Sciatic nerve (tissue), 2 donors: ENCODE data around the gene ITPKC. TPM values are rescaled to one million over a fixed set of nuclear protein-coding genes. Genes with fewer than 3 reads are reported as not detected.
A peak's percentile ranks its signal among the peaks of the same experiment; 100 is the strongest.
"Not testable (repeated sequence)": the region's sequence is repeated elsewhere in the genome, so short reads cannot be mapped to it uniquely, and the experiment has no call there.

Source experiments
- ATAC-seq: fragments of 200-7000 bp; cut with Tn5 transposase; one replicate; pipeline ENCODE4 v1.9.1; 2020; ENCODE audit warnings: mild to moderate bottlenecking, moderate library complexity
- DNase-seq: peaks from one replicate; pipeline ENCODE4 v3.0.0-alpha.2; 2020; ENCODE audit warnings: low spot score
- intact Hi-C: fragments of 100-400 bp; cut with DNase I; formaldehyde crosslinking; loops from one replicate; pipeline ENCODE4 v1.14.2; 2022
- total RNA-seq: library from RNA; stranded (reverse); fragmentation: NEBNext Ultra II Directional; extraction: Animal tissue kit (Norgen Biotek cat#: 25700); gene quantifications from one replicate; pipeline ENCODE4 v1.2.1, GENCODE V29; 2021
- donor health status: DM: no; HTN: no; CAD: no.
- donor health status: DM: no; HTN: no; CAD: no.

ITPKC gene
- total RNA-seq, 1 donor from 2014 or later = 26.2 TPM

DNA sequence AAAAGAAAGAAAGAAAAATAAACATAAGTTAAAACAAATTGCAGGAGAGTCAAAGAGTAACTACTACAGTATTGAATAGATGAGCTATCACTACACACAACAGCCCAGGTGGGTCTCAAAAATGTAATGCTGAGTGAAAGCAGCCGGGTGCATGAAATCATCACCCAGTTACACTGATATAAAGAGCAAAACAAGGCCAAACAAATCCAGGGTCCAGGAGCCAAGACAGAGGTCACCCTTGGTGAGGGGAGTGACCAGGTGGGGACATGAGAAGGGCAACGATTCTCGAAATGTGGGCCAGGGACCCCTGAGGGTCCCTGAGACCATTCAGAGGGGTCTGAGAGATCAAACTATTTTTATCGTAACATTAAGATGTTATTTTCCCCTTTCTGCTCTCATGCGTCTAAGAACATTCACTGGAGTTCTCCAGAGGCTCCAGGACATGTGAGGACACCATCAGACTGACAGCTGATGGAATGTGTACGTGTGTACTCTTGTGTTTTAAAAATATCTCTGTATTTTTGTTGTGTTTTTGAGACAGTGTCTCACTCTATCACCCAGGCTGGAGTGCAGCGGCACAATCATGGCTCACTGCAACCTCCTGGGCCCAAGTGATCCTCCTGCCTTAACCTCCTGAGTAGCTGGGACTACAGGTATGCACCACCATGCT, 10.8 kb upstream of the ITPKC start:
- ATAC-seq = no peak

GRCh38 chr19:40707615-40708014, 9.3 kb upstream of the ITPKC start:
- ATAC-seq (no peak), DNase-seq (no peak)
- intact Hi-C loops = no loop called here

More for the DNA sequence above, 10.8 kb upstream of the ITPKC start:
- DNase-seq = no peak
- intact Hi-C loops = no loop called here

GRCh38 chr19:40709817-40710216, 7.1 kb upstream of the ITPKC start:
- intact Hi-C loops = no loop called here
- DNase-seq (no peak), ATAC-seq (no peak)

DNA sequence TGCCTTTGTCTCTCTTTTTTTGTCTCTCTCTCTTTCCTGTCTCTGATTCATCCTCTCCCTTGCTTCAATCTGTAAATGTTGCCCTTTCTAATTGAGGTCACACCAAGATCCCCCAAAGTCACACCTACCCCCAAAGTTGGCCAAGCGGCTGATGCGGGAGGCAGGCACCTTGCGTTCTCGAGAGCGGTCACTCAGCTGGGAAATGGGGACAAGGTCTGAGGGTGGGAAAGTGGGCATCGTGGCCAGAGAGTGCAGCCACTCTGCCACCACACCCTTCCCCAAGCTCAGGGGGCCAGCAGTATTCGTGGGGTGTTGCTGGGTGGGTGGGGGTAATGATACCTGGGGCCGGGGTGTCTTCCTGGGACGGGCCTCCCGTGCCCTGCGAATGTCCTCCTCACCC, 3.0 kb upstream of the ITPKC start:
- DNase-seq (no peak), ATAC-seq (no peak)
- intact Hi-C loops = loop anchor here (2.0 kb wide), 1 partner anchor 25 kb away; no protein-coding TSS in a partner anchor

- peak; percentile 96 for DNase-seq
- ATAC-seq = peak; percentile 84
- intact Hi-C loops = no loop called here
Observed at GRCh38 chr19:40714441-40715299, 2.2 kb upstream of the ITPKC start.

DNA sequence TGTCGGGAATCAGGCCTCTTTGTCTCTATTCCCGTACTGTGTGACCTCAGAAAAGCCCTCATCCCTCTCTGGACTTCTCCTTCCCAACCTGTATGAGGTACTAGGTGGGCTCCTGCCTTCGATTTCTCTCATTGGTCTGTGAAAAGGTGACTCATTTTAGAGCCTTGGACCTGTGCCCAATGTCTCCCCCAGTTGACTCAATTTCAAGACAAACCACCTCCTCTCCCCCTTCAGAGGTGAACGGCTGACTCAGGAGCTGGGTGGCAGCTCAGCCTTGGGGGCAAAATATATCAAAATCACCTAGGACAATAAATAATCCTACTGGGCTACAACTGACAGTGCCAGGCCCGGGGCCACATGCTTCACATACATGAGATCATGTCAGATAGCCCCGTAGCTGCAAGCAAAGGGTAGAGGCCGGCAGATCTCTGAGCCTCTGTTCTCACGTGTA, 856 bp upstream of the ITPKC start:
- no peak for DNase-seq
- ATAC-seq = no peak
- intact Hi-C loops = no loop called here

- ATAC-seq (no peak), DNase-seq (no peak)
- intact Hi-C loops = no loop called here
Observed at GRCh38 chr19:40717325-40717879, 490 bp downstream of the ITPKC start.

GRCh38 chr19:40717880-40718773, 1.2 kb downstream of the ITPKC start:
- no peak for ATAC-seq
- intact Hi-C loops = no loop called here
- DNase-seq = peak; percentile 73

DNA sequence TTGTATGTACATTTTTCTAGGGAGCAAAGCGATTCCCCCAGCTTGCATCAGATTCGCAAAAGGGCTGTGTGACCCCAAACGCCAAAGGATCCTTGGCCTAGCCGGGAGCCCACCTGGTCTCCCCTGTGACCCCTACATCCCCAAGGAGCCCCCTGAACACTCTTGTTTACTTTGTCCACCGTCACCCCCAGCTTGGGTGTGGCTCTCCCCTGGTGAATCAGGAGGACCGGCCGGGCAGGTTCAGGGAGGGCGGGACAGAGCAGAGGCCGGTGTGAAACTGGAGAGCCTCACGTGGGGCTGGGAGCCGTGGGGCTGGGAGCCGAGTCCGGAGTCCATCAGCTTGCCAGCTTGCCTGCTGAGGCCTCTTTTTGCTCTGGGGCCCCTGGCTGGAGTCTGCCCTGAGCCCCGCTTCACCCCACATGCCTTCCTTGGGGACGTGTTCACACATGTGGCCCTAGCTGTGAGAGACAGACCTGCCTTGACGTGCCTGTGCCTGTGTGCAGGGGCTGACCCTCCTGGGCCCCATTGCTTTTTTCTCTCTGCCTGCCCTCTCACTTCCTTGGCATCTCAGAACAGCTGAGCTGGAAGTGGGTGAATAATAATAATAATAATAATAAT, 2.0 kb downstream of the ITPKC start:
- no peak for ATAC-seq
- intact Hi-C loops = no loop called here
- DNase-seq = peak; percentile 74

DNA sequence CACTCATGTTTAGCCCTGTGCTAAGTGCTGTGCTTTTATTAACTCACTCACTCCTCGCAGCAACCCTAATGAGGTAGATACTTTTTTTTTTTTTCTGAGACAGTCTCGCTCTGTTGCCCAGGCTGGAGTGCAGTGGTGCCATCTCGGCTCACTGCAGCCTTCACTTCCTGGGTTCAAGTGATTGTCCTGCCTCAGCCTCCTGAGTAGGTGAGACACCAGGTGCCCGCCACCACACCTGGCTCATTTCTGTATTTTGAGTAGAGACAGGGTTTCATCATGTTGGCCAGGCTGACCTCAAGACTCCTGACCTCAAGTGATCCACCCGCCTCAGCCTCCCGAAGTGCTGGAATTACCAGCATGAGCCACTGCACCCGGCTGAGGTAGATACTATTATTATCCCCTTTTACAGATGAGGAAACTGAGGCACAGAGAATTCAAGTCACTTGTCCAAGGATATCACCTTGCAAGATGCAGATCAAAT, 2.5 kb downstream of the ITPKC start:
- intact Hi-C loops = no loop called here
- ATAC-seq (no peak), DNase-seq (no peak)

DNA sequence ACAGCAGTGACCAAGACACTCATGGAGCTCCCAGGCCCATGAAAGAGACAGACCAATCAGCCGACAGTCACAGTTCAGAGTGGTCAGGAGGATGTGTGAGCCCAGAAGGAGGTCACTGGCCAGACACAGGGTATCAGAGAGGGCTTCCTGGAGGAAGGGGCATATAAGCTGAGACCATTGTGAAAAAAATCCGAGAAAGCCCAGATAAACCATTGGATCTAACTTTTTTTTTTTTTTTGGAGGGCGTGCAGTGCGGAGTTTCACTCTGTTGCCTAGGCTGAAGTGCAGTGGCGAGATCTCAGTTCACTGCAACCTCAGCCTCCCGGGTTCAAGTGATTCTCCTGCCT, 4.2 kb downstream of the ITPKC start:
- intact Hi-C loops = no loop called here
- no peak for DNase-seq
- no peak for ATAC-seq

GRCh38 chr19:40721936-40722661, 5.2 kb downstream of the ITPKC start:
- ATAC-seq = no peak
- intact Hi-C loops = no loop called here
- DNase-seq = no peak

DNA sequence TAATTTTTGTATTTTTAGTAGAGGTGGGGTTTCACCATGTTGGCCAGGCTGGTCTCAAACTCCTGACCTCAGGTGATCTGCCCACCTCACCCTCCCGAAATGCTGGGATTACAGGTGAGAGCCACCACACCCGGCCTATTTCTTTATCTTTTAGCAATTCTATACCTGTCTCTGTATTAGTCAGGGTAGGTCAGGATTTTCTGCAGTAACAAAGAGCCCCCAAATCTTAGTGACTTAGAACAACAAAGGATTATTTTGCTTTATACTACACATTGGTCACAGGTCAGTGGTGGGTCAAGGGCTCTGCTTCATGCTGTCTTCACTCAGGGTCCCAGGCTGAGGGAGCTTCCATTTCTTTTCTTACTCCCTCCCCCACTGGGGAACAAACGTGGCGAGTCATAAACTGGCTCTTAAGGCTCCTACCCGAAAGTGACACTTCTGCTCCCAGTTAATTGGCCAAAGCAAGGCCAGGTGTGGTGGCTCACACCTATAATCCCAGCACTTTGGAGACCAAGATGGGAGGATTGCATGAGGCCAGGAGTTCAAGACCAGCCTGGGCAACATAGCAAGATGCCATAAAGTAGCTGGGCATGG, 6.8 kb downstream of the ITPKC start:
- intact Hi-C loops = no loop called here
- DNase-seq (no peak), ATAC-seq (no peak)

- no peak for DNase-seq
- intact Hi-C loops = no loop called here
- no peak for ATAC-seq
Observed at GRCh38 chr19:40724315-40724714, 7.4 kb downstream of the ITPKC start.

DNA sequence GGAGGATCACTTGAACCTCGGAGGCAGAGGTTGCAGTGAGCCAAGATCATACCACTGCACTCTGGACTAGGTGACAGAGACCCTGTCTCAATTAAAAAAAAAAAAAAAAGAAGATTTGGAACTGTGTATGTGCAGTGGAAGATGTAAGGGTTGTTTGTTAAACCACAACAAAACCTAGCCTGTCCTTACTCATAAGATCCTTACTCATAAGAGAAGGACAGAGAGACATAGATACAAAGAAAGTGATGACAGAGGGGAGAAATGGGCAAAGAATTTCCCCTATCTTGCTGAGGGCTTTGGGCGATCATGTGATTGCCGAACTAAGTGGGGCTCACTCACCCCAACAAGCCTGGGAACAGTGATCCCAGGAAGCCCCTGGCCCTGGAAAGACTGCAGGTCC, 7.9 kb downstream of the ITPKC start:
- no peak for DNase-seq
- no peak for ATAC-seq
- intact Hi-C loops = no loop called here

GRCh38 chr19:40726279-40726678, 9.4 kb downstream of the ITPKC start:
- no peak for DNase-seq
- no peak for ATAC-seq
- intact Hi-C loops = no loop called here

- DNase-seq, intact Hi-C loops, ATAC-seq: not testable (repeated sequence)
Observed at GRCh38 chr19:40730065-40730464, 13.2 kb downstream of the ITPKC start.

- DNase-seq, ATAC-seq, intact Hi-C loops: not testable (repeated sequence)
Observed at GRCh38 chr19:40732304-40732703, 15.4 kb downstream of the ITPKC start.
